NB4 (cell line): ENCODE results near the gene USP53.
"Not testable (repeated sequence)": the region's sequence is repeated elsewhere in the genome, so short reads cannot be mapped to it uniquely, and the experiment has no call there.

Experiments used
- DNase-seq: peaks from one replicate; pipeline ENCODE4 v3.0.0; 2010; ENCODE audit warnings: low read depth
- H3K4me3 ChIP-seq: one replicate; pipeline ENCODE4 v1.5.1; 2011; ENCODE audit warnings: mild to moderate bottlenecking, low read depth, low read length, moderate library complexity
- CTCF ChIP-seq: IDR thresholded peaks from one replicate; pipeline ENCODE4 v1.5.1; 2012; ENCODE audit warnings: low read depth, low read length
- MAX ChIP-seq: IDR thresholded peaks from 2 replicates; pipeline ENCODE4 v1.6.1; 2011; ENCODE audit warnings: low read depth, low read length
- MYC ChIP-seq: IDR thresholded peaks from 2 replicates; pipeline ENCODE4 v1.6.1; 2011; ENCODE audit warnings: low read depth, low read length
- POLR2A ChIP-seq: IDR thresholded peaks from 2 replicates; pipeline ENCODE4 v1.6.1; 2011; ENCODE audit warnings: mild to moderate bottlenecking; ENCODE audit not compliant: insufficient read length; ENCODE audit errors: extremely low read depth

The USP53 gene

DNA sequence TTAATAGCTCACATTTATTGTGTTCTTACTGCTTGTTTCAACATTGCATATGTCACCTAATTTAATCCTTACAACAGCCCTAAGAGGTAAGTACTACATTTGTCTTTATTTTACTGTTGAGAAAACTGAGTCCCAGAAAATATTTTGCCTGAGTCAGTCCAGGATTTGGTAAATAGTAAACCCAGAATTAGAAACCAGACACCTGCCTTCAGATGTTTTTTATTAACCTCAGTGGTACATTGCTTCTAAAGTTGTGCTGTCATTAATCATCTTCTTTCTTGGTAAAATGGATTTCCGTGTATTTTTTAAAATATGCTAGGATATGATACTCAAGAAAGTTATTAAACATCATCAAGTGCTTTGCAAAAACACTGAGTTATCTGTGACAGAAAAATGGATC is 31.4 kb downstream of the USP53 start:
- TF ChIP-seq POLR2A (no peak), MAX (no peak), CTCF (no peak), MYC (no peak)
- DNase-seq = no peak
- no peak overlapping the region for H3K4me3 ChIP-seq

- TF ChIP-seq POLR2A = no peak
- TF ChIP-seq MAX = no peak
- no peak for TF ChIP-seq MYC
- no peak for TF ChIP-seq CTCF
- H3K4me3 ChIP-seq = no peak overlapping the region
- DNase-seq = no peak
Measured at GRCh38 chr4:119244344-119244743, 31.8 kb downstream of the USP53 start.

- H3K4me3 ChIP-seq = no peak overlapping the region
- DNase-seq = peak; percentile 28
- TF ChIP-seq POLR2A = no peak
- TF ChIP-seq MAX = no peak
- TF ChIP-seq MYC = no peak
- TF ChIP-seq CTCF = no peak
Measured at GRCh38 chr4:119244832-119245231, 32.3 kb downstream of the USP53 start.

DNA sequence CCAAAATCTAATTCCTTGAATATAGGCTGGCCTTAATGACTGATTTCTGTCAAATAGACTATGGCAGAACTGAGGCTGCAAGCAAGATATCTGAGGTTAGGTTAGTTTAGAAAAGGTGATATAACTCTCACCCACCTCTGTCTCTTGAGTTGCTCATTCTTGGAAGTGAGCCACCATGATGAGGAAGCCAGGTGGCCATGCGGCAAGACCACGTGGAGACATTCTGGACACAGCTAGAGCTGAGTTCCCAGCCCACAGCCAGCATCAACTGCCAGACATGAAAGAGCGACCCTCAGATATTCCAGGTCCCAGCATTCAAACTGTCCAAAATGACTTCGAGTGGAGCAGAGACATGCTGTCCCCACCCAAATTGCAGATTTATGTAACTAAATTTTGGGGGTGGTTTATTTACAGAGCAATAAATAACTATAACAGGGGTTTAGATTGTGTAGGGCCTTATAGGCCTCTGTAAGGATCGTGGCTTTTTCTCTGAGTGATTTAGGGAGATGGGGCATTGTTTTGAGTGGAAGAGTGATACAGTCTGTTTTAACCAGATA is 33.7 kb downstream of the USP53 start:
- H3K4me3 ChIP-seq = no peak overlapping the region
- no peak for TF ChIP-seq MYC
- DNase-seq = no peak

GRCh38 chr4:119251037-119251436 is 38.5 kb downstream of the USP53 start:
- H3K4me3 ChIP-seq, DNase-seq: not testable (repeated sequence)

DNA sequence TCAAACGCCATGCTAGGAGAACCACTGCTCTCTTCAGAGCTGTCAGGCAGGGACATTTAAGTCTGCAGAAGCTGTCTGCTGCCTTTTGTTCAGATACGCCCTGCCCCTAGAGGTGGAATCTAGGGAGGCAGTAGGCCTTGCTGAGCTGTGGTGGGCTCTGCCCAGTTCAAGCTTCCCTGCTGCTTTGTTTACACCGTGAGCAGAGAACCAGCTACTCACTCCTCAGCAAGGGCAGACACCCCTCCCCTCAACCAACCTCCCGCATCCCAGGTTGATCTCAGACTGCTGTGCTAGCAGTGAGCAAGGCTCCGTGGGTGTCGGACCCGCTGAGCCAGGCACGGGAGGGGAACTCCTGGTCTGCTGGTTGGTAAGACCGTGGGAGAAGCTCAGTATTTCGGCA is 42.7 kb downstream of the USP53 start:
- not testable (repeated sequence) for DNase-seq, H3K4me3 ChIP-seq

- TF ChIP-seq MAX = no peak
- TF ChIP-seq POLR2A = no peak
- no peak for TF ChIP-seq MYC
- no peak for TF ChIP-seq CTCF
- no peak for DNase-seq
- no peak overlapping the region for H3K4me3 ChIP-seq
Measured at GRCh38 chr4:119260528-119260927, 48.0 kb downstream of the USP53 start.

DNA sequence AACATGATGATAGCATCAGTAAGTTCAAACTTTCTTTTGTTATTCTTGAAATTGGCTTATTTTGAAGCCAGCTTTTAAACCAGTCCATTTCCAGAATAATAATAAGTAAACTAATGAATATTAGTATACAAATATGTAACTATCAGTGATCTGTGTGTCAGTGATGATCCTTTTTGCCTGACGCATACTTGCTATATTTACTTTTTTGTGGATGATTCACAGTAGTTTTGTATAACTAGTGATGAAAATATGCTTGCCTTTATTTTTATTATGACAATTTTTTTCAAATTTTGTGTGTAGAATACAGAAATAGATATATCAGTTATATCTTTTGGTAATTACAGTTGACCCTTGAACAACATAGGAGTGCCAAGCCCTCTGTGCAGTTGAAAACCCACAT is 49.5 kb downstream of the USP53 start:
- TF ChIP-seq MAX = no peak
- no peak for TF ChIP-seq POLR2A
- DNase-seq = no peak
- H3K4me3 ChIP-seq = no peak overlapping the region
